PFSK-1 (cell line): ENCODE results near the gene TELO2.

Source experiments
- FOXP2 ChIP-seq: optimal IDR thresholded peaks from 2 replicates; pipeline ENCODE3; 2011; ENCODE audit warnings: borderline replicate concordance, control low read depth, inconsistent platforms; ENCODE audit not compliant: insufficient read depth; ENCODE audit errors: extremely low read length, extremely low read depth
- POLR2AphosphoS5 ChIP-seq: IDR thresholded peaks from 2 replicates; pipeline ENCODE4 v1.6.1; 2012; ENCODE audit warnings: low read depth, mild to moderate bottlenecking, control low read depth, low read length, moderate library complexity
- REST ChIP-seq, 2 experiments: IDR thresholded peaks; 2 replicates each; pipeline versions ENCODE4 v1.6.1 to v1.8.0; 2011 to 2012; ENCODE audit warnings: low read depth in 2 of 2, low read length in 2 of 2, control low read depth in 1 of 2, inconsistent platforms in 1 of 2, mild to moderate bottlenecking in 1 of 2, moderate library complexity in 1 of 2; ENCODE audit not compliant: insufficient read depth in 1 of 2
- SIN3A ChIP-seq: IDR thresholded peaks from 2 replicates; pipeline ENCODE4 v1.6.1; 2012; ENCODE audit warnings: mild to moderate bottlenecking, low read length, moderate library complexity, borderline replicate concordance; ENCODE audit not compliant: insufficient read depth
- TAF1 ChIP-seq: IDR thresholded peaks from 2 replicates; pipeline ENCODE4 v1.6.1; 2012; ENCODE audit warnings: low read length, control low read depth, borderline replicate concordance; ENCODE audit not compliant: insufficient read depth

TELO2 gene

GRCh38 chr16:1449201-1449788 lies 43.9 kb upstream of the TELO2 start:
- TF ChIP-seq POLR2AphosphoS5 (no peak), REST (IDR thresholded peaks at IDR 0.05; ENCODE audit: insufficient read depth in 1 of 2, low read depth in 2 of 2, low read length in 2 of 2) (no peak), FOXP2 (no peak), SIN3A (no peak), TAF1 (no peak)

GRCh38 chr16:1450218-1450617 lies 42.9 kb upstream of the TELO2 start:
- no peak for TF ChIP-seq POLR2AphosphoS5
- no peak for TF ChIP-seq FOXP2
- no peak for TF ChIP-seq TAF1
- TF ChIP-seq SIN3A = no peak
- no peak for TF ChIP-seq REST (IDR thresholded peaks at IDR 0.05; ENCODE audit: insufficient read depth in 1 of 2, low read depth in 2 of 2, low read length in 2 of 2)

- no peak for TF ChIP-seq REST (IDR thresholded peaks at IDR 0.05; ENCODE audit: insufficient read depth in 1 of 2, low read depth in 2 of 2, low read length in 2 of 2)
Observed at GRCh38 chr16:1450841-1451240, 42.3 kb upstream of the TELO2 start.

GRCh38 chr16:1451702-1452392 lies 41.3 kb upstream of the TELO2 start:
- TF ChIP-seq POLR2AphosphoS5 (no peak), TAF1 (no peak), FOXP2 (no peak), SIN3A (no peak), REST (IDR thresholded peaks at IDR 0.05; ENCODE audit: insufficient read depth in 1 of 2, low read depth in 2 of 2, low read length in 2 of 2) (no peak)

- TF ChIP-seq TAF1 = no peak
- no peak for TF ChIP-seq POLR2AphosphoS5
- TF ChIP-seq FOXP2 = no peak
- TF ChIP-seq REST (IDR thresholded peaks at IDR 0.05; ENCODE audit: insufficient read depth in 1 of 2, low read depth in 2 of 2, low read length in 2 of 2) = no peak
- TF ChIP-seq SIN3A = no peak
Observed at GRCh38 chr16:1452530-1452929, 40.6 kb upstream of the TELO2 start.
